Right lobe of liver (tissue), 4 donors: ENCODE data around the gene ATL1.

Experiments used
- CTCF ChIP-seq, 4 donors: fragments of 200-600 bp in 3 of 4; fragments of 450-650 bp in 1 of 4; IDR thresholded peaks; one replicate each; pipeline versions ENCODE4 v1.5.1 to v1.8.0; 2016 to 2022; ENCODE audit warnings: antibody characterized with exemption in 4 of 4, mild to moderate bottlenecking in 2 of 4
- POLR2A ChIP-seq: fragments of 450-650 bp; IDR thresholded peaks from one replicate; pipeline ENCODE4 v1.6.1; 2017; ENCODE audit warnings: antibody characterized with exemption, mild to moderate bottlenecking
- donor health status: DM: no; HTN: no; CAD: no.
- donor health status: DM: no; HTN: no; CAD: no.
- donor health status: DM: no; HTN: yes; CAD: no.

- TF ChIP-seq CTCF (IDR thresholded peaks at IDR 0.05) (no peak), POLR2A (no peak)
Observed at GRCh38 chr14:50578433-50578832, 18.5 kb downstream of the ATL1 start.
